Endothelial cell of umbilical vein (primary cell): ENCODE measurements around the gene ST8SIA6. TPM values are rescaled to one million over a fixed set of nuclear protein-coding genes. Genes with fewer than 3 reads are reported as not detected.

ENCODE experiments used
- BruUV-seq: library from RNA; stranded (reverse); fragments of 400-500 nt; replicated peaks from 2 replicates; lab custom pipeline; 2021; lab: Mats Ljungman, UMichigan
- CTCF ChIA-PET: fragments of 300-600, 350-600 bp; sonication (Branson Sonifier 250); formaldehyde crosslinking; loops from one replicate; lab custom pipeline; 2021; ENCODE audit warnings: antibody characterized with exemption, inconsistent platforms; lab: Charles Lee
- POLR2A ChIA-PET: fragments of 300-600, 350-600 bp; sonication (Branson Sonifier 250); formaldehyde crosslinking; loops from one replicate; lab custom pipeline; 2021; ENCODE audit warnings: antibody characterized with exemption, inconsistent platforms; lab: Charles Lee
- DNase-seq: peaks from one replicate; pipeline ENCODE4 v3.0.0-alpha.2; 2011; ENCODE audit warnings: low read depth, low spot score
- FAIRE-seq: peaks from 2 replicates; lab custom pipeline; 2011; peaks lifted over from hg19 to GRCh38; lab: Jason Lieb, UNC
- H2AFZ ChIP-seq: 2 replicates; pipeline ENCODE4 v1.6.0; 2012; ENCODE audit warnings: low read depth, low read length, control low read depth, inconsistent platforms
- H3K27ac ChIP-seq: 2 replicates; pipeline ENCODE4 v1.5.1; 2011; ENCODE audit warnings: low read depth, mild to moderate bottlenecking, control low read depth, low read length, moderate library complexity; ENCODE audit not compliant: insufficient read depth
- H3K27me3 ChIP-seq, 2 experiments: 2 replicates each; pipeline versions ENCODE4 v1.6.0 to v1.6.1; 2011; ENCODE audit warnings: low read length in 2 of 2, mixed read lengths in 1 of 2; ENCODE audit not compliant: control insufficient read depth in 2 of 2, insufficient read depth in 2 of 2
- H3K36me3 ChIP-seq, 2 experiments: 2 replicates in 1 of 2; 3 replicates in 1 of 2; pipeline ENCODE4 v1.5.1; 2011; ENCODE audit warnings: low read length in 2 of 2, mild to moderate bottlenecking in 1 of 2, moderate library complexity in 1 of 2; ENCODE audit not compliant: control insufficient read depth in 2 of 2, insufficient read depth in 2 of 2; ENCODE audit errors: extremely low read depth in 1 of 2
- H3K4me1 ChIP-seq: 3 replicates; pipeline ENCODE4 v1.5.1; 2011; ENCODE audit warnings: mild to moderate bottlenecking, low read length; ENCODE audit not compliant: control insufficient read depth, insufficient read depth; ENCODE audit errors: extremely low read depth
- H3K4me2 ChIP-seq: 2 replicates; pipeline ENCODE4 v1.6.1; 2011; ENCODE audit warnings: low read length, control low read depth, mixed read lengths; ENCODE audit not compliant: insufficient read depth
- H3K4me3 ChIP-seq, 3 experiments: fragments of 200-600 bp in 1 of 3; sonication (generic), shearing (Covaris generic) in 1 of 3; replicated peaks in 1 of 3; 2 replicates each; pipeline ENCODE4 v1.5.1; 2011 to 2016; ENCODE audit warnings: control low read depth in 3 of 3, low read length in 3 of 3, mild to moderate bottlenecking in 2 of 3, inconsistent platforms in 1 of 3, low read depth in 1 of 3, moderate library complexity in 1 of 3; ENCODE audit not compliant: insufficient read depth in 1 of 3
- H3K79me2 ChIP-seq: 2 replicates; pipeline ENCODE4 v1.6.0; 2012; ENCODE audit warnings: low read length, inconsistent platforms; ENCODE audit not compliant: control insufficient read depth, insufficient read depth
- H3K9ac ChIP-seq: replicated peaks from 2 replicates; pipeline ENCODE3; 2011; ENCODE audit warnings: low read length, control low read depth; ENCODE audit not compliant: insufficient read depth; ENCODE audit errors: extremely low read depth
- H3K9me1 ChIP-seq: replicated peaks from 3 replicates; pipeline ENCODE4 v1.6.0; 2011; ENCODE audit warnings: mild to moderate bottlenecking, low read length; ENCODE audit not compliant: control insufficient read depth, insufficient read depth; ENCODE audit errors: extremely low read depth
- H3K9me3 ChIP-seq: replicated peaks from 2 replicates; pipeline ENCODE4 v1.5.1; 2012; ENCODE audit warnings: low read length, inconsistent platforms; ENCODE audit not compliant: control insufficient read depth, insufficient read depth
- H4K20me1 ChIP-seq: replicated peaks from 2 replicates; pipeline ENCODE3; 2011; ENCODE audit warnings: mild to moderate bottlenecking, low read length; ENCODE audit not compliant: control insufficient read depth, insufficient read depth; ENCODE audit errors: extremely low read depth
- EZH2 ChIP-seq: IDR thresholded peaks from 2 replicates; pipeline ENCODE4 v1.6.1; 2012; ENCODE audit warnings: borderline replicate concordance, low read depth, mild to moderate bottlenecking, moderate library complexity, low read length, inconsistent platforms; ENCODE audit not compliant: severe bottlenecking
- FOS ChIP-seq: IDR thresholded peaks from 2 replicates; pipeline ENCODE4 v1.6.1; 2011; ENCODE audit warnings: mild to moderate bottlenecking, low read length, moderate library complexity, borderline replicate concordance; ENCODE audit not compliant: insufficient read depth
- GATA2 ChIP-seq: IDR thresholded peaks from 2 replicates; pipeline ENCODE4 v1.7.0; 2011; ENCODE audit warnings: low read depth, mild to moderate bottlenecking, moderate library complexity, mixed read lengths, low read length; ENCODE audit not compliant: insufficient read length, insufficient read depth
- JUN ChIP-seq: IDR thresholded peaks from 2 replicates; pipeline ENCODE4 v1.6.1; 2011; ENCODE audit warnings: borderline replicate concordance, low read depth; ENCODE audit not compliant: insufficient read length, insufficient read depth
- POLR2A ChIP-seq: IDR thresholded peaks from 2 replicates; pipeline ENCODE4 v1.6.1; 2012; ENCODE audit warnings: low read depth, mild to moderate bottlenecking, control low read depth, low read length
- dilution Hi-C: fragments of 300-500 bp; cut with MboI; formaldehyde crosslinking; loops from one replicate; pipeline ENCODE4 v1.15.0; 2019; ENCODE audit warnings: low sequenced_read_pairs; ENCODE audit not compliant: extremely low pct_ligation_motif_present
- intact Hi-C: fragments of 100-400 bp; cut with micrococcal nuclease; formaldehyde crosslinking; loops from one replicate; pipeline ENCODE4 v1.10.0; 2022
- polyA plus RNA-seq, 4 experiments: library from polyadenylated mRNA; depleted of rRNA in 3 of 4; stranded (reverse) in 3 of 4; unstranded in 1 of 4; fragments of >200 nt; gene quantifications; 2 replicates each; pipeline versions ENCODE4 v1.2.1 to v1.2.3, GENCODE V29; 2011 to 2012; ENCODE audit warnings: missing spikeins in 1 of 4
- total RNA-seq: library from RNA; stranded (reverse); gene quantifications from 2 replicates; pipeline ENCODE4 v1.2.3, GENCODE V29; 2021
- TF ChIP-seq, protein P1 (sequence below): IDR thresholded peaks from 2 replicates; pipeline ENCODE4 v1.6.1; 2011; ENCODE audit not compliant: insufficient read depth, insufficient read length
- TF ChIP-seq, protein P2 (sequence below), 2 donors: IDR thresholded peaks; 1 replicate in 1 of 2; 2 replicates in 1 of 2; pipeline ENCODE4 v1.5.1; 2011; ENCODE audit warnings: low read length in 2 of 2, mild to moderate bottlenecking in 2 of 2, moderate library complexity in 2 of 2, control low read depth in 1 of 2, inconsistent platforms in 1 of 2, low read depth in 1 of 2; ENCODE audit not compliant: insufficient read depth in 1 of 2; ENCODE audit errors: extremely low read depth in 1 of 2

Gene ST8SIA6
- total and polyA plus RNA-seq, 2 donors (not counting 3 experiments of a cell fraction or from before 2014, with no cell fraction given), result 0.40 to 0.51 TPM

- Histone ChIP-seq H3K4me2 (no peak overlapping the region), H3K4me3 (no peak overlapping the region), H3K36me3 (no peaks in the 10 kb centered on the region), H3K9ac (no peak overlapping the region), H3K4me1 (no peaks in the 10 kb centered on the region), H3K79me2 (no peaks in the 10 kb centered on the region), H2AFZ (no peak overlapping the region), H3K27me3 (no peaks in the 10 kb centered on the region), H3K9me3 (no peaks in the 10 kb centered on the region), H4K20me1 (no peaks in the 10 kb centered on the region), H3K9me1 (no peaks in the 10 kb centered on the region), H3K27ac (no peak overlapping the region)
- intact Hi-C loops (no loop called here), dilution Hi-C loops (no loop called here)
- DNase-seq (no peak), FAIRE-seq (no peak)
- no TSS peak for BruUV-seq
- TF ChIP-seq EZH2 (no peak), GATA2 (no peak), POLR2A (no peak), FOS (no peak), JUN (no peak)
- TF ChIP-seq, protein P1, sequence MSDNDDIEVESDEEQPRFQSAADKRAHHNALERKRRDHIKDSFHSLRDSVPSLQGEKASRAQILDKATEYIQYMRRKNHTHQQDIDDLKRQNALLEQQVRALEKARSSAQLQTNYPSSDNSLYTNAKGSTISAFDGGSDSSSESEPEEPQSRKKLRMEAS, result no peak
- TF ChIP-seq, protein P2, sequence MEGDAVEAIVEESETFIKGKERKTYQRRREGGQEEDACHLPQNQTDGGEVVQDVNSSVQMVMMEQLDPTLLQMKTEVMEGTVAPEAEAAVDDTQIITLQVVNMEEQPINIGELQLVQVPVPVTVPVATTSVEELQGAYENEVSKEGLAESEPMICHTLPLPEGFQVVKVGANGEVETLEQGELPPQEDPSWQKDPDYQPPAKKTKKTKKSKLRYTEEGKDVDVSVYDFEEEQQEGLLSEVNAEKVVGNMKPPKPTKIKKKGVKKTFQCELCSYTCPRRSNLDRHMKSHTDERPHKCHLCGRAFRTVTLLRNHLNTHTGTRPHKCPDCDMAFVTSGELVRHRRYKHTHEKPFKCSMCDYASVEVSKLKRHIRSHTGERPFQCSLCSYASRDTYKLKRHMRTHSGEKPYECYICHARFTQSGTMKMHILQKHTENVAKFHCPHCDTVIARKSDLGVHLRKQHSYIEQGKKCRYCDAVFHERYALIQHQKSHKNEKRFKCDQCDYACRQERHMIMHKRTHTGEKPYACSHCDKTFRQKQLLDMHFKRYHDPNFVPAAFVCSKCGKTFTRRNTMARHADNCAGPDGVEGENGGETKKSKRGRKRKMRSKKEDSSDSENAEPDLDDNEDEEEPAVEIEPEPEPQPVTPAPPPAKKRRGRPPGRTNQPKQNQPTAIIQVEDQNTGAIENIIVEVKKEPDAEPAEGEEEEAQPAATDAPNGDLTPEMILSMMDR (IDR thresholded peaks at IDR 0.05; ENCODE audit: extremely low read depth in 1 of 2, insufficient read depth in 1 of 2, low read depth in 1 of 2, low read length in 2 of 2), result no peak
- CTCF ChIA-PET, result interaction anchor here (1.9 to 2.5 kb wide), 2 partner anchors 10 to 23 kb away, joined by 9 to 11 read pairs; no protein-coding TSS in a partner anchor
- POLR2A ChIA-PET, result no interaction called here
Observed at GRCh38 chr10:17386021-17386420, 68.4 kb downstream of the ST8SIA6 start.
